ENCODE measurements around the gene CXCR3. TPM values are rescaled to one million over a fixed set of nuclear protein-coding genes. Genes with fewer than 3 reads are reported as not detected.
"Not testable (repeated sequence)": the region's sequence is repeated elsewhere in the genome, so short reads cannot be mapped to it uniquely, and the experiment has no call there.

The CXCR3 gene
- total RNA-seq, 1 donor from 2014 or later, result 1.6 TPM

- TF ChIP-seq, protein P1, sequence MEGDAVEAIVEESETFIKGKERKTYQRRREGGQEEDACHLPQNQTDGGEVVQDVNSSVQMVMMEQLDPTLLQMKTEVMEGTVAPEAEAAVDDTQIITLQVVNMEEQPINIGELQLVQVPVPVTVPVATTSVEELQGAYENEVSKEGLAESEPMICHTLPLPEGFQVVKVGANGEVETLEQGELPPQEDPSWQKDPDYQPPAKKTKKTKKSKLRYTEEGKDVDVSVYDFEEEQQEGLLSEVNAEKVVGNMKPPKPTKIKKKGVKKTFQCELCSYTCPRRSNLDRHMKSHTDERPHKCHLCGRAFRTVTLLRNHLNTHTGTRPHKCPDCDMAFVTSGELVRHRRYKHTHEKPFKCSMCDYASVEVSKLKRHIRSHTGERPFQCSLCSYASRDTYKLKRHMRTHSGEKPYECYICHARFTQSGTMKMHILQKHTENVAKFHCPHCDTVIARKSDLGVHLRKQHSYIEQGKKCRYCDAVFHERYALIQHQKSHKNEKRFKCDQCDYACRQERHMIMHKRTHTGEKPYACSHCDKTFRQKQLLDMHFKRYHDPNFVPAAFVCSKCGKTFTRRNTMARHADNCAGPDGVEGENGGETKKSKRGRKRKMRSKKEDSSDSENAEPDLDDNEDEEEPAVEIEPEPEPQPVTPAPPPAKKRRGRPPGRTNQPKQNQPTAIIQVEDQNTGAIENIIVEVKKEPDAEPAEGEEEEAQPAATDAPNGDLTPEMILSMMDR (IDR thresholded peaks at IDR 0.05), result no peak
These were observed 6.1 kb downstream of the CXCR3 start for GRCh38 chrX:71612256-71612655.

DNA sequence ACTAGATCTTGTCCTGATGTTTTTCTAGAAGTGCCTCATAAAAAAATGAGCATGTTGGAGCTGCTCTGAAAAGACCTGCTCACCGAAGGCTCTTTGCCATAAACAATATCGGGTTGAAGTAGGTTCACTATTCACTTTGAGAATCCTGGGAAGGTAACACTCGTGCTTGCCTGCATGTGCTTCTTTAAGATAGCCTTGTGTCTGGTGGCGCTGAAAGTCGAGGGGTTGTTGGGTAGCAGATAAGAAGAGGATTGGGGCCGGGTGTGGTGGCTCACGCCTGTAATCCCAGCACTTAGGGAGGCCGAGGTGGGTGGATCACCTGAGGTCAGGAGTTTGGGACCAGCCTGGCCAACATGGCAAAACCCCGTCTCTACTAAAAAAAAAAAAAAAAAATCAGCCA is 6.6 kb downstream of the CXCR3 start:
- DNase-seq, result not testable (repeated sequence)

More at GRCh38 chrX:71612256-71612655, 6.1 kb downstream of the CXCR3 start:
- no peak for DNase-seq
- no peak overlapping the region for H3K27ac ChIP-seq
- H3K4me3 ChIP-seq, result no peak overlapping the region
- H3K27me3 ChIP-seq, result no peaks in the 10 kb centered on the region
- peaks cover 28% of the 10 kb centered on the region for H3K36me3 ChIP-seq
- no peaks in the 10 kb centered on the region for H3K9me3 ChIP-seq
- ATAC-seq, result no peak
- intact Hi-C loops (cut with DNase I), result no loop called here
- no peaks in the 10 kb centered on the region for H3K4me1 ChIP-seq

GRCh38 chrX:71609095-71609750 is 9.1 kb downstream of the CXCR3 start:
- ATAC-seq (no peak), DNase-seq (no peak)
- peaks cover 44% of the 10 kb centered on the region for H3K36me3 ChIP-seq
- H3K9me3 ChIP-seq, result no peaks in the 10 kb centered on the region
- no peaks in the 10 kb centered on the region for H3K4me1 ChIP-seq
- TF ChIP-seq, protein P1 (IDR thresholded peaks at IDR 0.05), result no peak
- H3K4me3 ChIP-seq, result no peak overlapping the region
- H3K27ac ChIP-seq, result no peak overlapping the region
- intact Hi-C loops (cut with DNase I), result no loop called here
- H3K27me3 ChIP-seq, result no peaks in the 10 kb centered on the region

More for the DNA sequence above, 6.6 kb downstream of the CXCR3 start:
- intact Hi-C loops (cut with DNase I); H3K9me3 ChIP-seq; H3K4me1 ChIP-seq; H3K4me3 ChIP-seq; H3K27ac ChIP-seq; H3K27me3 ChIP-seq; ATAC-seq: not testable (repeated sequence)
- H3K36me3 ChIP-seq, result peaks cover 28% of the 10 kb centered on the region

- Histone ChIP-seq H3K27ac (no peak overlapping the region), H3K4me3 (no peak overlapping the region), H3K9me3 (no peaks in the 10 kb centered on the region), H3K27me3 (no peaks in the 10 kb centered on the region), H3K4me1 (no peaks in the 10 kb centered on the region), H3K36me3 (peaks cover 46% of the 10 kb centered on the region)
- TF ChIP-seq, protein P1 (IDR thresholded peaks at IDR 0.05), result no peak
- ATAC-seq (no peak), DNase-seq (no peak)
- intact Hi-C loops (cut with DNase I), result no loop called here
These were observed 10.8 kb downstream of the CXCR3 start for GRCh38 chrX:71607488-71607887.

DNA sequence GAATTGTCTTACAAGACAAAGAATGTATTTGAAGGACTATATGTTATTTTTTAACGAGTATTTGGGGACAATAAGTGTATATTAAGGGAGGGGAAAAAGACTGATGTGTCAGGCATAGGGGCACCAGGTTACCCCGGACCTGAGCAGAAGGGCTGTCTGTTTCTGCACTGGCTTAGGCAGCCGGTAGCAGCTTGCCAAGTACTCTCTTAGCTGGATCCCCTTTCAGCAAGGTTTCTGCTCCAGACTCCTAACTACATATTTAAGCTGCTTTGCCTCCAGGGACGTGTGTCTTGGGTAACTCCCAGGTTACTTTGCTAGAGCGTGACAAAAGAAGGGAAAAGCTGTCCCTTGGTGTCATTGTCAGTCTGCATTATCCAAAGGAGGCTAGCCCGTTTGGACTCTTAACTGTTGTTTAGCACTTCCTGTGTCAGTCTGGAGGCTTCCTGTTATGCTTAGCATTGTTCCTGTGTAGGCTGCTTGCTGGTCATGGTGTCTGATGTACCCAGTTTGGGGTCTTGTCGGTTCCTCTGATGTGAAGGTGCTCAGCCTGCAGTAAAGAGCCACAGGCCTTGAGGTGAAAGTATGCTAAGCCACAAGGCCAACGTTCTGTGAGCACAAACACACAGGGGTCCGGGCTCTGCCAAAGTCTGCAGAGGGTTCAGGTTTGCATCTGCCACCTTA is 11.6 kb downstream of the CXCR3 start:
- no peaks in the 10 kb centered on the region for H3K9me3 ChIP-seq
- intact Hi-C loops (cut with DNase I), result no loop called here
- H3K4me3 ChIP-seq, result no peak overlapping the region
- H3K27me3 ChIP-seq, result no peaks in the 10 kb centered on the region
- peaks cover 46% of the 10 kb centered on the region for H3K36me3 ChIP-seq
- DNase-seq (no peak), ATAC-seq (no peak)
- TF ChIP-seq, protein P1 (IDR thresholded peaks at IDR 0.05), result no peak
- no peaks in the 10 kb centered on the region for H3K4me1 ChIP-seq
- no peak overlapping the region for H3K27ac ChIP-seq

GRCh38 chrX:71604796-71605568 is 13.3 kb downstream of the CXCR3 start:
- Histone ChIP-seq H3K9me3 (no peaks in the 10 kb centered on the region), H3K27me3 (no peaks in the 10 kb centered on the region), H3K36me3 (peaks cover 32% of the 10 kb centered on the region), H3K4me3 (no peak overlapping the region), H3K4me1 (no peaks in the 10 kb centered on the region), H3K27ac (no peak overlapping the region)
- ATAC-seq, result no peak
- intact Hi-C loops (cut with DNase I), result no loop called here
- TF ChIP-seq, protein P1 (IDR thresholded peaks at IDR 0.05), result no peak
- DNase-seq, result no peak
